Mammary epithelial cell (primary cell): ENCODE results near the gene LEPROT.

Experiments used
- EZH2 ChIP-seq: IDR thresholded peaks from 2 replicates; pipeline ENCODE4 v1.6.1; 2012; ENCODE audit warnings: low read length, inconsistent platforms, borderline replicate concordance
- TF ChIP-seq, protein P1 (sequence below), 2 donors: IDR thresholded peaks in 1 of 2; conservative IDR thresholded peaks in 1 of 2; 2 replicates each; pipeline ENCODE4 v1.5.1; 2011 to 2012; ENCODE audit warnings: inconsistent platforms in 2 of 2, low read length in 2 of 2, mild to moderate bottlenecking in 2 of 2, control low read depth in 1 of 2, low read depth in 1 of 2; ENCODE audit not compliant: insufficient read depth in 1 of 2; ENCODE audit errors: extremely low read depth in 1 of 2

DNA sequence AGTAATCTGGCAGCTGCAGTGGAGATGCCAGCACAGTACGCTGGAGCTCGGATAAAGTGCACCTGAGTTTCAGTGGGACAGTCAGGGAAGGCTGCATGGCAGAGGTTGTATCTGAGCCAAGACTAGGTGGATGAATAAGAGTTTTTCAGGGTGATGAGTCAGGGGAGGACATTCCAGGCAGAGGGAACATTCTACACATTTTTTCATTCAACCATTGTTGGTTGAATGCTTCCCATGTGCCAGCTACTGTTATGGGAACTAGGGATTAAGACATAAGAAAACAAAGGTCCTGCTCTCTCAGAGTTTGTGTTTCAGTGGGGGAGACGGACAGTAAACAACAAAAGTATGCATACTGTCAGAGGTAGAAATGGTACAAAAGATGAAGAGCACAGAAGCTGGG lies 5.2 kb downstream of the LEPROT start:
- TF ChIP-seq, protein P1, sequence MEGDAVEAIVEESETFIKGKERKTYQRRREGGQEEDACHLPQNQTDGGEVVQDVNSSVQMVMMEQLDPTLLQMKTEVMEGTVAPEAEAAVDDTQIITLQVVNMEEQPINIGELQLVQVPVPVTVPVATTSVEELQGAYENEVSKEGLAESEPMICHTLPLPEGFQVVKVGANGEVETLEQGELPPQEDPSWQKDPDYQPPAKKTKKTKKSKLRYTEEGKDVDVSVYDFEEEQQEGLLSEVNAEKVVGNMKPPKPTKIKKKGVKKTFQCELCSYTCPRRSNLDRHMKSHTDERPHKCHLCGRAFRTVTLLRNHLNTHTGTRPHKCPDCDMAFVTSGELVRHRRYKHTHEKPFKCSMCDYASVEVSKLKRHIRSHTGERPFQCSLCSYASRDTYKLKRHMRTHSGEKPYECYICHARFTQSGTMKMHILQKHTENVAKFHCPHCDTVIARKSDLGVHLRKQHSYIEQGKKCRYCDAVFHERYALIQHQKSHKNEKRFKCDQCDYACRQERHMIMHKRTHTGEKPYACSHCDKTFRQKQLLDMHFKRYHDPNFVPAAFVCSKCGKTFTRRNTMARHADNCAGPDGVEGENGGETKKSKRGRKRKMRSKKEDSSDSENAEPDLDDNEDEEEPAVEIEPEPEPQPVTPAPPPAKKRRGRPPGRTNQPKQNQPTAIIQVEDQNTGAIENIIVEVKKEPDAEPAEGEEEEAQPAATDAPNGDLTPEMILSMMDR (conservative IDR thresholded peaks at IDR 0.05 in 1 of 2, IDR thresholded peaks at IDR 0.05 in 1 of 2; ENCODE audit: extremely low read depth in 1 of 2, insufficient read depth in 1 of 2, low read depth in 1 of 2, low read length in 2 of 2), result no peak
- TF ChIP-seq EZH2, result no peak
